CD4-positive, alpha-beta T cell treated with Interleukin-4 for 4 hours (primary cell): ENCODE results near the gene IQCE.

Source experiments
- DNase-seq: peaks from one replicate; pipeline ENCODE4 v3.0.0-alpha.2; 2020

The IQCE gene

DNA sequence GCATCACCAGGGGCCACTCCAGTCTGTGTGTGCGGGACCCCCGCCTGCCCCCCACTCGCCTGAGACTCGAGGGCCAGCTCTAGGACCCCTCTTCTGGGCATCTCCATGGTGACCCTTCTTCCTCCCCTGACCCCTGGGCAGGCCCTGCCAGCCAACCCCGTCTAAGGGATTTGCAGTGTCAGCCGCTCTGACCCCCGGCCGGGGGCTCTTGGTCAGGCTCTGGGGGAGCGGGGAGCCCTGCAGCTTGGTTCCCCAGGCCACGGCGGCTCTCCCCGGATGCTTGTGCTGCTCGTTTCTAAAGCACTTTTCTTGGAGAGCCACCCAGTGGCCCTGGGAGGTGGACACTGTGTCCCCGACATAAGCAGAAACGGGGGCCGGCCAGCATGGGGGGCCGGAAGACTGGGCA lies 78.3 kb downstream of the IQCE start:
- DNase-seq: no peak

DNA sequence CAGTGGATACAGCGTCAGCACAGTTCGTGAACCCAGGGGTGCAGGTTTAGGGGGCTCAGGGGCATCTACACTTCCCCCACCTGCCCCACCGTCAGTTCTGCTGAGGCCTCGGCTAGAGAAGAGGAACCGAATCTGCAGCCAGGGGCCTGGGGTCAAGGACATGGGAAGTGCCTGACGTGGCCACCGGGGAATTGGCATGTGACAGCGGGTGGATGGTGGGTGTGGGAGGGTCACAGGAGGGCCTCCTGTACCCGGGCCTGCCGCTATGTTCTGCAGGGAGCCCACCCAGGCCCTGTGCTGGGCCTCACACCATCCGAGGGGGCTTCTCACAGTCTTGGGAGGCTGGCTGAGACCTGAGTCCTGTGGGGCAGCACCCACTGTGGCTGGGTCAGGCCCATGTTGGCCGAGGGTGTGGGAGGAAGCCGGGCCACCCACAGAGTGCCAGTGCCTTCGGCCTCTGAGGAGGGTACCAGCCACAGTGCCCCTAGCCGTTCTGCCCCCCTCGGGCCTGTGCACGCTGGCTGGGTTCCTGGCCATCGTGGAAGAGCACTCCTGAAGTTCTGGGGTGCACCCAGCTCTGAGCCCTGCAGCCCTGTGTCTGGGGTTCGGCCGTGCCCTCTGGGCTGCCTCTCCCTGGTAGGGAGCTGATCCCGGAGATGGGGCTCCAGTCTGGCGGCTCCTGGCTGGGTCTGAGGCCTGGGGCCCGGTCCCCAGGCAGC lies 78.9 kb downstream of the IQCE start:
- no peak for DNase-seq

DNA sequence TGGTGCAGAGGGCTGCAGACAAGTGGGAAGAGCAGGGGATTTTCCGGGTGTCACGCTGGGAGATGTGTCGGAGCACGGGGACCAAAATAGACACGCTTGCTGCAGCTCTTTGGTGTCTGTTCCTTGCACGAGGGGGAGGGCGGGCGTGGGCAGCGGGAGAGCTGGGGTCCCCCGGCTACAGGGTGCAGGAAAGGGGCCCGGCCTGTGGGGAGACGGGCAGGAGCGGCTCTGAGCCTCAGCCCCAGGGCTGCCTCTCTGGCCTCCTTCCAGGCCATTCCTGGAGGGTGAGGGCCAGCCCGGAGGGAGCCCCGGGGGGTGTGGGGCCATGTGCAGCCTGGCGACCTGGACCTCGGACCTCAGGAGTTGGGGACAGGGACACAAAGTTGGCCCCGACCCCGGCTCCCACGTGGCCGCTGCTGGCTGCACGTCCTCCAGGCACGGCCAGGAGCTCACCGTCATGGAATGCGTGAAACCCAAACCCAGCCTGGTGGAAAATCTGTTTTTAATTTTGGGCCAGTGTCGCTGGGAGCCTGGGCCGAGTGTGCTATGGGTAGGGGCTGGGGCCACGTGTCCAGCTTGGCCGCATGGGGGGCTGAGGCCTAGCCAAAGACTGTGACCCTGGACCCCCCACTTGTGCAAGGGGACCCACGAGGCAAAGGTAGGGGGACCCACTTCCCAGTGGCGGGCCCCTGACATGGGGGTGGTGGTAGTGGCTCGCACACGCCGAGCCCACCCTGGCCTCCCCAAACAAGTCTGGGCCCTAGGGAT lies 79.6 kb downstream of the IQCE start:
- no peak for DNase-seq

DNA sequence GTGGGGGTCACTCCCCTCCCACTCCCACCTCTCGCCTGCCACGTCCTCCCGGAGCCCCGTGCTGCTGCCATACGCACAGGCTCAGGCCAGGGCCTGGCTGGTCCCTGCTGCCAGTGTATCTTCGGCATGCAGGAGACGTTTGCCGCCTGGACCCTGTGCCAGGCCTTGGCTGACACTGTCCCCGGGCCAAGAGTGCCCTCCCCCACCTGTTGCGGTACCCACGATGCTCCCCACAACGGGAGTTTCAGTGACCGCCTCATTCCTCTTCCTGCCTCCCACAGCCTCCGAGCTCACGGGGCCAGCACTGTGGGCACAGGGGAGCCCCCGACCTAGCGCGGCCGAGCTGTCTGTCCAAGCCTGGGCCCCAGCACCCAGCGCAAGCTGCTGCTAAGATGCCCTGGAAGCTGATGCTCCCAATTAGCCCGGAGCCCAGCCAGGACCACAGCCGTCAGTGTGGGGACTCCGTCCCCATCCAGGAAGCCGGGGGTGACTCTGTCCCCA lies 80.5 kb downstream of the IQCE start:
- no peak for DNase-seq

DNA sequence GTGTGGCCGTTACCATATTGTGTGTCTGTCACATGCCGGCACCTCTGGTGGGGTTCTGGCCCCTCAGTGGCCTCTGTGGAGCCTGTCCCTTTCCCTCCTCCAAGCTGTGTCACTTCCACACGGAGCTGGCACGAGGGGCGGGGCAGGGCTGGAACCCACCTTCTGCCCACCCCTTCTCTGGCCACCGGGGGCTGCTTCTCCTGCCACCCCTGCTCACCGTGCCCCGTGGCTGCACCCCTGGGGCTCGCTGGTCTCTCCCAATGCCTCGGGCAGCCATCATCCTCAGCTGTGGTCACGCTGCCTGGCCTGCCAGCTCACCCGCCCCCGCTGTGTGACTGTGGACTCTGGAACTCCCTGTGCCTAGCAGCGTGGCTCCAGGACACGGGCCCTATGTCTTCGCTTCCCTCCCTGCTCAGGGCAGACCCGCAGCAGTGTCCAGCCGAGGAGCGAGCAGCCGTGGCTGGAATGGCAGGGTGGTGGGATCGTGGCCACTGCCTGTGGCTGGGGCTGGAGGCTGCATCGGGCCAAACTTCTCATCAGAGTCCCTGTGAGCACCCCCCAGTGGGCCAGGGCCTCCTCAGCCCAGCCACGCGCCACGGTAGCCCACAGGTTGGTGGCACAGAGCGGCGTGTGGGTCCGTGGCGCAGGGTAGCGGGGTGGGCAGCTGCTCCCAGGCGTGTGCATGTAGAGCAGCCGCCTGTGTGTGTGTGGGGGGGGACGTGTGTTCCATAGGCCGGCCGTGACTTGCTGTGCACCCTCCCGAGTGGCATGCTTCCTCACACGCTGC lies 81.1 kb downstream of the IQCE start:
- DNase-seq: no peak

DNA sequence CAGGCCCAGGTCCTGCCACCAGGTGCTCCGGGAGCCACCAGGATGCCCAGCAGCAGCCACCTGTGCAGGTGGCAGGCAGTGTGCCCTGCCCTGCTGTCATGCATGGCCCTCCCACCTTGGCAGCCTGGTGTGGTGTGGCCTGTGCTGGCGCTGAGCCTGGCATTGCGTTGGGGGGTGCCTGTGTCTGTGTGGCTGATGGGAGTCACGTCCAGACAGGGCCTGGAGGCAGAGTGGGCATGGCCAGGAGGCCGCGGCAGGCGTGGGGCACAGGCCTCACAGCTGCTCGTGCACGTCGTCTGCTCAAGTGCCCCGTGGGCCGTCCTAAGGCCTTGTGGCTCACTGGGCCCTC lies 81.7 kb downstream of the IQCE start:
- no peak for DNase-seq

DNA sequence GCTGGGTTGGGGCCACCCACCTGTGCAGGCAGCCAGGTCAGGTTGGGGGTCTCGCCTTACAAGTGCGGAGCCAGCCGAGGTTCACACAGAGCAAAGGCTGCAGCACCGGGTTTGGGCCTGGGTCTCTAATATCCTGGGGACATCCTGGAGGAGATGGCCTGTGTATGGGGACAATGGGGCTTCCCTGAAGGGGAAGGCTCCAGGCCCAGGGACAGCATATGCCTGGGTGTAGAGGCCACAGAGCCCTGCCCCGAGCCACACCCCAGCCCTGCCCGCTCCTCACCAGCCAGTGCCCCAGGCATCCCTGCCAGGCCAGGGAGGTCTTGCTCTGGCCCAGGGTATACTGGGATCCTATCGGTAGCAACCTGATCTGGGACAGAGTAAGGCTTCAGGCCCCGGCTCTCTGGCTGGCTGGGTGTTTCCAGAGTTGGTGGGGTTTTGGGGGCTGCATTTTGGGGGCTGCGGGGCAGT lies 82.1 kb downstream of the IQCE start:
- no peak for DNase-seq

DNA sequence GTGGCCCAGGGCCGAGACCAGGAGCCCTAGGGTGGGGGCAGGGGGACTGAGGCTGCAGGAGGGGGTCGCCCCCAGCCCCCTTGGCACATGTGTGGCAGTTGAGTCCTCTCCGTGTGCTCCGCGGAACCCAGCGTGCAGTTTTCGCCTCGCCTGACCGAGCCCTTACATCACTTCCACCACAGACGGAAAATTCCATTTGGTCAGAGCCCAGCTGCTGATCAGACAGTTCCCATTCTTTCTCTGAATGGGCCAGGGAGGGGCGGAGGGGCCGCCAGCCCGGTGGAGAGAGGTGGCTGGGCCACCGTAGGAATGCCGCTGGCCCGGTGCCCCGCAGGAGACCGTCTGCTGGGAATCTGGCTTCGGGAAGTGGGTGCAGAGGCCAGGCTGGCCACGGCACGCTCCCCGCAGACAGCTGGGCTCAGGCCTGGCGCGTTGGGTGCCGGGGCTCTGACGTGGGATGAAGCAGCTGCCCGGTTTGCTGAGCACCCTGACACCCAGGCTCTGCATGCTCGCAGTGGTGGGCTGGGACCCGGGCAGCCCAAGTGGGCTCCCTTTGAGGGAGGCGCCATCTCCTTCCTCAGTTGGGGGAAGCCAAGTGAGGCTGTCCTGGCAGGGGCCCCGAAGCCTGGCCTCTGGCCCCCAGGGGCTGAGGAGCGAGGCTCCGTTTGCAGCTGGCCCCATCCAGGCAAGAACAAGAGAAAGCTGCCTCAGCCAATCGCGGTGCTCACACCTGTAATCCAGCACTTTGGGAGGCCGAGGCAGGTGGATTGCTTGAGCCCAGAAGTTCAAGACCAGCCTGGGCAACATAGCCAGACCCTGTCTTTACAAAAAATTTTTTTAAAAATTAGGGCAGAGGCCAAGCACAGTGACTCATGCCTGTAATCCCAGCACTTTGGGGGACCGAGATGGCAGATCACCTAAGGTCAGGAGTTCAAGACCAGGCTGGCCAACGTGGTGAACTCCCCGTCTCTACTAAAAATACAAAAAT lies 82.9 kb downstream of the IQCE start:
- DNase-seq: no peak

DNA sequence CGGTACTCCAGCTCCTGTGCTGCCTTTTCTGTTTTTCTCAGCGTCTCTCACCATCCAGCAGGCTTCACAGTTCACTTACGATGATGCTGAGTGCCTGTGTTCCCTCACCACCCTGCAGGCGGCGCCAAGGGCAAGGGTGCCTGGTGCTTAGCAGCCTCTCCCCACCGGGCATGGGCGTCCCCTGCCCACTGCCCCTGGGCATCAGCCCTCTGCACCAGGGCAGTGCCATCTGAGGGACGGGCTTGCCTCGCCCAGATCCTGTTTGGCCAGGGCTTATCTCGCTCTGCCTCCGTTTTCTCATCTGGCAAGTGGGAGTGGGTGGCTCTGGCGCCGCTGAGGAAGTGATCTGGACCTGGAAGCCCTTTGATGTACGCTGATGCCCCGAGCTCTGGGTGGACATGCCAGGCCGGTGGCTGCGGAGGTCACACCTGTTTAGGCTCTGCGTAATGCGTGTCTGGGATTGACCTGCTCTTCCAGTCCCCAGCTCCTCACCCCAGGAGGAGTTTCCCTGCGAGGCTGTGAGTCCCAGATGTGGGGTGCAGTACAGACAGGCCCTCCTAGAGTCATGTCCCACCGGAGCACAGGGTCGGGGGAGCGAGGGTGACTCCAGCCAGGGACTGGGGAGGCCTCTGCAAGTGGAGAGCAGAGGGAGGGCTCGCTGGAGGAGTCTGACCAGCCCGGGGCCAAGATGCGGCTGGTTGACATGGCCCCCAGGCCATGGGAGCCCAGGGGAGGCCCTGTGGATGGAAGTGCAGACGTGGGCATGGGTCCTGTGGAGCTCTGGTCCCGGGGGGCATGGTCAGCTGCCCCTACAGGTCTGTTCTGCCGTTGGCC lies 84.8 kb downstream of the IQCE start:
- DNase-seq: no peak

DNA sequence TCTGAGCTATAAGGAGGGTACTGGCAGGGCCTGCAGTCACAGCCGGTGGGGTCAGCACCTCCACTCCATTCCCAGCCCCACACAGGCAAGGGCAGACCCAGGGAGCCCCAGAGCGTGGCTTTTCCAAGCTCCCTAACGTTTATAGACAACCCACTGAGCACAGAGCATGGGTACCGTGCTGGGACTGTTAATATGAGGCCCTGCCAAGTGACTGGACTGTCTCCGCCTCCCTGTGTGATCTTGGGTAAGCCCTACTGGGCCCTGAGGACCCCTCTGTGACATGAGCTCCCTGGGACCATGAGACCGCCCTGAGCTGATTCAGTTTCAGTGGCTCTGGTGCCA lies 85.4 kb downstream of the IQCE start:
- no peak for DNase-seq

DNA sequence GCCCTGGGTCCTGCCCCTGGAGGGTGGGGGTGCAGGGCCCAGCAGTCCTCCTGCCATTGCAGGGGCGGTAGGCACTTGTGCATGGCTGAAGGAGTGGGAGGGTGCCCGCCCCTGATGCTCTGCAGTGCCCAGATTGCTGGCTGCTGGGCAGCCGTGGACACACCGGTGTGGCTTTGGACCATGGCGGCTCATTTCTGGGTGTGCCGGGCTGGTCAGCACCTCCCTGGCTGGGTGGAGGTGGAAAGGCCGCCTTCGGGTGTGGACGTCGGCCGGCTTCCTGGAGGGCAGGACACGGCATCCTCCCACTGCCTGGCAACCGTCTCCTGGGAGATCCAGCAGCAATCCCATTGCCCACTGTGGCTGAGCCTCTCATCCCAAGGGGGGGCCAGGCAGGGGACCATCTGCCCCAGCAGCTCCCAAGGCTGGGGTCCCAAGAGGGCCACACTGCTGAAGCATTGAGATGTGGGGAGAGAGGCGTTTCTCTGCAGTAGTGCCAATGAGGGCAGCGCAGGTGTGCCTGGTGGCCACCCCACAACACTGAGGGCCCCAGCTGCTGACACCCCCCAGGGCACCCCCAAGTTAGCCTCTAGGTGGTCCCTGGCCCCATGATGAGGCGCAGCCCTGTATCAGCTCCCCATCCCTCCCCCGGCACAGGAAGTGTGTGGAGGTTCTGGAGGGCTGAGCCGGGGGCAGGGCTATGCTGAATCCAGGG lies 85.9 kb downstream of the IQCE start:
- no peak for DNase-seq

DNA sequence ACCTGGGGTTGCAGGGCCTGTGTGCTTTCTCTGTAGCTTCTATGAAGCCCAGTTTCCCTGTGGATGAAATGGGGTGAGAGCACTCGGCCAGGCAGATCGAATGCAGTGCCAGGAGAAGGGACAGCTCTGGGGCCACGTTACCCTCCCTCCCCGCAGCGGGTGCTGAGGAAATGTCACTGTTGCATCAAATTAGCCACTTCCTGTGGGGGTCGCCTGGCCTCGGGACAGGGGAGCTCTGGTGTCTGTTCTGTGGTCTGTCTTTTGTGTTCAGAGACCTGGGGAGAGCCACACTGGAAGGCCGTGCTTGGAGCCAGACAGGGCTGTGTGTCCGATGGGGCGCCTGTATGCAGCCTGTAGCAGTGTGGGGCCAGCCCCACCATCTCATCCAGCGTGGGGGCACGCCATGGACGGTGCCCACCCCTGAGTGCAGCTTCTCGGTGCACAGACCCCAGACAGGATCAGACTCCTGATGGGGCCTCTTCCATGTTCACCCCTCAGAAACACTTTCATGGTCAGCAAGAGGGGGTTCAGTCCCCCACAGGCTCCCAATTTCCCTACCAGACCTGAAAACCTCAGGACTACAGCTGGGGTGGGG lies 86.6 kb downstream of the IQCE start:
- DNase-seq: peak; percentile 37

DNA sequence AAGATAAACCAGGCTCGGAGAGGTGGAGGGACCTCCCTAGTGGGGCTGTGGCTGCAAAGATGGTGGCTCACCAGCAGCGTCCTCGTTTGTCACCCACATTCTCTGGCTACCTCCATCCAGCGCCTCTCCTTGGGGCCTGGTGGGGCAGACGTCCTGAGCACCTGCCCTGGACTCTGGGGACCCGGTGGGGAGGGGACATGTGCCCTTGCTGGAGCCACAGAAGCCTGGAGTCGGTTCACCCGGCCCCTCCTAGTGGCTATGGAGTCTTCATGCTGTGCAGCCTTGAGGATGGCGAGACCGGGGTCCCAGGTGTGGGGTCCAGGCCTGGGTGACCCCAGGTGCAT lies 87.5 kb downstream of the IQCE start:
- no peak for DNase-seq

DNA sequence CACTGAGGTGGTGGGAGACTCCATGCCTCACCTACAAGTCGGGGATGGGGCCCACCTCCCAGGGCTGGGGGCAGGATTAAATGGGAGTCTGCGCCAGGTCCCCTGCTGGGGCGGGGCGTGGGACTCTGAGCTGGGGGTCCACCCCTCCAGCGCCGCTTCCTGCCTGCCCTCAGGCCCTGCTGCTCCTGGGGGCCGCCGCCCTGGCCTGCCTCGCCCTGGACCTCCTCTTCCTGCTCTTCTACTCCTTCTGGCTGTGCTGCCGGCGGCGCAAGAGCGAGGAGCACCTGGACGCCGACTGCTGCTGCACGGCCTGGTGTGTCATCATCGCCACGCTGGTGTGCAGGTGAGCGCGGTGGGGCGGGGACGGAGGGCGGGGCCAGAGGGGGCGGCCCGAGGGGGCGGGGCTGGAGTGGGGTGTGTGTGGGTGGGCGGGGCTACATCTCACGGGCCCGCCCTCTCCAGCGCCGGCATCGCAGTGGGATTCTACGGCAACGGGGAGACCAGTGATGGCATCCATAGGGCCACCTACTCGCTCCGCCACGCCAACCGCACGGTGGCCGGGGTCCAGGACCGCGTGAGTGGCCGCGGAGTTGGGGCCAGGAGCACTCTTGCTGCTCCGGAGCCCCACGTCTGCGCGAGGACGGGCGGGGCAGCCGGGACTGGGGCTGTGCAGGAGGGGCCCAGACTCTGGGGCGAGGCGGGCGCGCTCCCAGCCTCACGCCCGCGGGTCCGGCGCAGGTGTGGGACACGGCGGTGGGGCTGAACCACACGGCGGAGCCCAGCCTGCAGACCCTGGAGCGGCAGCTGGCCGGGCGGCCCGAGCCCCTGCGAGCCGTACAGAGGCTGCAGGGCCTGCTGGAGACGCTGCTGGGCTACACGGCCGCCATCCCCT lies 88.1 kb downstream of the IQCE start:
- DNase-seq: no peak

DNA sequence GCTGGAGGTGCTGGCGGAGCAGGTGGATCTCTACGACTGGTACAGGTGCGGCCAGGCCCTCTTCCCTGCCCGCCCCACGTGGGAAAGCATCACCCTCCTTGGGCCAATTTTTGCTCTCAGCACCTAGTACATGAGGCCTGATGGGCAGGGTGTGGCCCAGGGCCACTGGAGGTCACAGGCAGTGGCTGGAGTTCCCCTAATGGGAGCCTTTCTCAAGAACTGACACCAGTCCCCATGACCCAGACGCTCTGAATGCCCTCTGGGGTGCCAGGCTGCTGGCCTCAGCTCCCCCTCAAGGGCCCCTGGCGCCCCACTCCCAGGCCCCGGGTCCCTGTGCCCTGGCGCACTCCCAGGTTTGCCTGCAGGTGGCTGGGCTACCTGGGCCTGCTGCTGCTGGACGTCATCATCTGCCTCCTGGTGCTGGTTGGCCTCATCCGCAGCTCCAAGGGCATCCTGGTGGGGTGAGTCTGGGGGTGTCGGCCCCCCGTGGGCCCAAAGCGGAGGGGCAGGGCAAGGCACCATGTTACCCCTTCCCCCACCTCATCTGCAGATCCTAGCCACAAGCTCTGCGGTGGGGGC lies 88.9 kb downstream of the IQCE start:
- DNase-seq: no peak

DNA sequence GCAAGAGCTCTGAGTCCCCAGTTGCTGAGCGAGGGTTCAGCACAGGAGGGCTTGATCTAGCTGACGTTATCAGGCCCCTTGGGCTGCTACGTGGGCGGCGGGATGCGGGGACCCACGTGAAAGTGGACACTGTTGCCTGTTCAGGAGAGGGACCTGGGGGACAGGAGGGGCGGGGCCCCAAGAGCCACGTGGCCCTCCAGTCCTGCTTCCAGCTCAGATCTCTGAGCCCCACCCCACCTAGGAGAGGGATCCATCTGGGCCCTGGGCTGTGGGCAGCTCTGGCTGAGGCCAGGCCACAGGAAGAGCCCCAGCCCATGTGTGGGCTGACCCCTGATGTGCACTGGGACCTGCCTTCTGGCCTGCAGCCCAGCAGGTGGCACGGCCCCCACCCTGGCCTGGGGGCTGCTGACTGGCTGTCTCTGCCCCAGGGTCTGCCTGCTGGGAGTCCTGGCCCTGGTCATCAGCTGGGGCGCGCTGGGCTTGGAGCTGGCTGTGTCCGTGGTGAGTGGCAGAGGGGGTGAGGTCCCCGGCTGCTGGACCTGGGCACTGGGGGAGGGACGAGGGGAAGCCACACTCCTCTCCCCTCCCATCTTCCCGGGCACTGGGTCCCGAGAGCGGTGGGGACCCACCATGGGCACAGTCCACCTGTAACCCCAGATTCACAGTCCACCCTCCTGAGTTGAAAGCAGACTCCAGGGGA lies 90.5 kb downstream of the IQCE start:
- DNase-seq: no peak

DNA sequence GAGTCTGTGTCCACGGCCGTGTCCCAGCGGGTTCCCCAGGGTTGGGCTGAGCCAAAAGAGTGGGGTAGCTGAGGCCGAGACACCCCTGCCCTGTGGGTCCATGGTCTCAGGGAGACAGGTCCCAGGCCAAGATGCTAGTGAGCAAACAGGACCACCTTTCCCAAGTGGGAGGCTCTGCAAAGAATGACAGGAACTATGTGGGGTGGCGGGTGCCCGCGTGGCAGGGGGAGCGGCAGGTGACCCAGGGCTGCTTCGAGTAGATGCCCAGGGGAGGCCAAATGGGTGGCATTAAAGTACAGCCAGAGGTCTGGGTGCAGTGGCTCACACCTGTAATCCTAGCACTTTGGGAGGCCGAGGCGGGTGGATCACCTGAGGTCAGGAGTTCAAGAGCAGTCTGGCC lies 91.2 kb downstream of the IQCE start:
- DNase-seq: no peak

DNA sequence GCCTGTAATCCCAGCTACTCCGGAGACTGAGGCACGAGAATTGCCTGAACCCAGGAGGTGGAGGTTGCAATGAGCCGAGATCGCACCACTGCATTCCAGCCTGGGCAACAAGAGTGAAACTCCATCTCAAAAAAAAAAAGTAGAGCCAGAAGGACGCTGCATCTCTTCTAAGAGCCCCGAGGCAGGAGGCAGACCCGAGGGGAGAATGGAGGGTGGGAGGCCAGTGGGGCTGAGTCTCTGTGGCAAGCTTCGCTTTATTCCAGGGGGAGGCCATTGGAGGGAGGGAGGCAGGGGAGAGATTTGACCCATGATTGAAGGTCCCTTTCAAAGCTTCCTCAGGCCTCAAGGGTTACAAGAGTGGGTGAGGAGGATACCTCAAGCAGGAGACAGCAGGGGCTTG lies 91.7 kb downstream of the IQCE start:
- DNase-seq: no peak
